ENCODE measurements around the gene TMBIM1. TPM values are rescaled to one million over a fixed set of nuclear protein-coding genes. Genes with fewer than 3 reads are reported as not detected.

The TMBIM1 gene
- total and polyA plus RNA-seq, 8 donors, result 56.6 to 196 (median 159) TPM

- no peak for TF ChIP-seq CTCF (IDR thresholded peaks at IDR 0.05)
- Histone ChIP-seq H3K4me1 (peaks cover 8 to 37% (median 24%) of the 10 kb centered on the region in 3 donors), H3K27me3 (no peaks in the 10 kb centered on the region), H3K9me3 (no peaks in the 10 kb centered on the region), H3K4me3 (peak within 1 kb of the TSS; percentile 72 to 91 (median 78)), H3K36me3 (peaks cover 0 to 28% (median 24%) of the 10 kb centered on the region in 3 donors), H3K27ac (peak within 1 kb of the TSS; percentile 6 to 71 (median 66))
- WGBS, 2 donors, result 0% methylated on average over 64 of the region's 64 CpGs
- intact Hi-C loops (cut with DNase I), result loop anchor here in 2 of 3 donors (5.0 to 10.0 kb wide), 2 partner anchors 122 to 125 kb away; partner anchors contain the start of gene CTDSP1 (in 1 of the 2)
- ATAC-seq (peak; percentile 81 to 92 (median 87)), DNase-seq (peak; percentile 100), FAIRE-seq (peak; percentile 97)
Observed at GRCh38 chr2:218269900-218270720, 22.2 kb downstream of the TMBIM1 start, which contains the start of the genes AAMP and PNKD. Gene AAMP (minus strand): TSS chr2:218270137. CDS start chr2:218270086, 51 bp downstream. Gene PNKD (plus strand): TSS chr2:218270519. CDS start chr2:218270536, 17 bp downstream.

GRCh38 chr2:218267259-218267658 lies 25.0 kb downstream of the TMBIM1 start:
- WGBS, 2 donors, result 95 to 96% methylated on average over 6 of the region's 6 CpGs
- intact Hi-C loops (cut with DNase I), result no loop called here
- ATAC-seq, result no peak
- H3K27ac ChIP-seq, result no peak overlapping the region
- peaks cover 0 to 18% (median 16%) of the 10 kb centered on the region in 3 donors for H3K36me3 ChIP-seq
- H3K4me3 ChIP-seq, result no peak overlapping the region
- H3K9me3 ChIP-seq, result no peaks in the 10 kb centered on the region
- no peak for TF ChIP-seq CTCF (IDR thresholded peaks at IDR 0.05)
- H3K4me1 ChIP-seq, result peaks cover 5 to 31% (median 16%) of the 10 kb centered on the region in 3 donors
- H3K27me3 ChIP-seq, result no peaks in the 10 kb centered on the region
- DNase-seq, result peak in 3 of 6 donors; percentile 13 to 26 (median 25)
- FAIRE-seq, result no peak

- Histone ChIP-seq H3K4me3 (no peak overlapping the region), H3K36me3 (peaks cover 0 to 18% (median 16%) of the 10 kb centered on the region in 3 donors), H3K4me1 (peaks cover 0 to 25% (median 7%) of the 10 kb centered on the region in 3 donors), H3K27ac (no peak overlapping the region), H3K9me3 (no peaks in the 10 kb centered on the region), H3K27me3 (no peaks in the 10 kb centered on the region)
- ATAC-seq, result no peak
- FAIRE-seq, result no peak
- intact Hi-C loops (cut with DNase I), result no loop called here
- DNase-seq, result peak in 3 of 6 donors; percentile 12 to 51 (median 29)
- TF ChIP-seq CTCF (IDR thresholded peaks at IDR 0.05), result no peak
- 89 to 92% methylated on average over 14 to 15 of the region's 15 CpGs for WGBS, 2 donors
Observed at GRCh38 chr2:218266316-218266979, 25.9 kb downstream of the TMBIM1 start.

GRCh38 chr2:218265626-218266025 lies 26.7 kb downstream of the TMBIM1 start:
- 86 to 95% methylated on average over 8 of the region's 8 CpGs for WGBS, 2 donors
- no peak for TF ChIP-seq CTCF (IDR thresholded peaks at IDR 0.05)
- H3K9me3 ChIP-seq, result no peaks in the 10 kb centered on the region
- H3K4me3 ChIP-seq, result no peak overlapping the region
- H3K27me3 ChIP-seq, result no peaks in the 10 kb centered on the region
- peaks cover 0 to 26% (median 5%) of the 10 kb centered on the region in 3 donors for H3K4me1 ChIP-seq
- intact Hi-C loops (cut with DNase I), result no loop called here
- no peak overlapping the region for H3K27ac ChIP-seq
- H3K36me3 ChIP-seq, result peaks cover 0 to 18% (median 16%) of the 10 kb centered on the region in 3 donors
- FAIRE-seq, result no peak
- no peak for ATAC-seq
- peak in 2 of 6 donors; percentile 25 to 43 for DNase-seq
